Measurements from ENCODE around the gene IL1RL1. TPM values are rescaled to one million over a fixed set of nuclear protein-coding genes. Genes with fewer than 3 reads are reported as not detected.

IL1RL1 gene
- total RNA-seq, 2 donors from 2014 or later = 22.2 to 32.8 TPM

GRCh38 chr2:102291319-102292075 lies 19.9 kb upstream of the IL1RL1 start:
- DNase-seq (ENCODE audit: low spot score) = no peak
- Histone ChIP-seq H3K27ac (no peak overlapping the region), H3K4me1 (ENCODE audit: control insufficient read depth in 1 of 2, low read depth in 2 of 2) (no peaks in the 10 kb centered on the region), H3K27me3 (replicated peaks; ENCODE audit: insufficient read depth) (no peaks in the 10 kb centered on the region), H3K9me3 (no peaks in the 10 kb centered on the region), H3K4me3 (no peak overlapping the region), H3K36me3 (no peaks in the 10 kb centered on the region)
- no peak for ATAC-seq (ENCODE audit: insufficient number of reproducible peaks, low FRiP score, low read depth)
- TF ChIP-seq, protein P1, sequence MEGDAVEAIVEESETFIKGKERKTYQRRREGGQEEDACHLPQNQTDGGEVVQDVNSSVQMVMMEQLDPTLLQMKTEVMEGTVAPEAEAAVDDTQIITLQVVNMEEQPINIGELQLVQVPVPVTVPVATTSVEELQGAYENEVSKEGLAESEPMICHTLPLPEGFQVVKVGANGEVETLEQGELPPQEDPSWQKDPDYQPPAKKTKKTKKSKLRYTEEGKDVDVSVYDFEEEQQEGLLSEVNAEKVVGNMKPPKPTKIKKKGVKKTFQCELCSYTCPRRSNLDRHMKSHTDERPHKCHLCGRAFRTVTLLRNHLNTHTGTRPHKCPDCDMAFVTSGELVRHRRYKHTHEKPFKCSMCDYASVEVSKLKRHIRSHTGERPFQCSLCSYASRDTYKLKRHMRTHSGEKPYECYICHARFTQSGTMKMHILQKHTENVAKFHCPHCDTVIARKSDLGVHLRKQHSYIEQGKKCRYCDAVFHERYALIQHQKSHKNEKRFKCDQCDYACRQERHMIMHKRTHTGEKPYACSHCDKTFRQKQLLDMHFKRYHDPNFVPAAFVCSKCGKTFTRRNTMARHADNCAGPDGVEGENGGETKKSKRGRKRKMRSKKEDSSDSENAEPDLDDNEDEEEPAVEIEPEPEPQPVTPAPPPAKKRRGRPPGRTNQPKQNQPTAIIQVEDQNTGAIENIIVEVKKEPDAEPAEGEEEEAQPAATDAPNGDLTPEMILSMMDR (IDR thresholded peaks at IDR 0.05) = no peak

- Histone ChIP-seq H3K27ac (no peak overlapping the region), H3K4me3 (no peak overlapping the region), H3K27me3 (replicated peaks; ENCODE audit: insufficient read depth) (no peaks in the 10 kb centered on the region), H3K36me3 (no peaks in the 10 kb centered on the region), H3K9me3 (no peaks in the 10 kb centered on the region), H3K4me1 (ENCODE audit: control insufficient read depth in 1 of 2, low read depth in 2 of 2) (no peaks in the 10 kb centered on the region)
- TF ChIP-seq, protein P1 (IDR thresholded peaks at IDR 0.05) = no peak
- DNase-seq (ENCODE audit: low spot score) (no peak), ATAC-seq (ENCODE audit: insufficient number of reproducible peaks, low FRiP score, low read depth) (no peak)
Measured at GRCh38 chr2:102294802-102295489, 16.4 kb upstream of the IL1RL1 start.

DNA sequence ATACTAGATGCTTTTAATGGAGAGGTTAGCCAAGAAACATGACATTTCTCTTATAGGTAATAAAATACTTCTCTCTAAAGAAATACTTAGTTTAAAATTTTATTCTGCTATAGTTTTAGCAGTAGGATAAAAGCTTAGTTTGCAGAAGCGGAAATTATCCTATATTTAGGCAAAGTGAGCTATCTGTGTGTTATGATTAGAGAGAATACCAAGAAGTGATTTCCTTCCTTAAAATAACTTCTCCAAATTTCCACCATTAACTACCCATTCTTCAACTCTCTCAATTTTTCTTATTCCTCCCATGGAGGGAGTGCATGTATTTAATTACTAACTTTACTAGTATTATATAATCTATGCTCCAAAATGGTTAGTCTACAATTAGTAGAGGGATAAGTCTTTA lies 15.8 kb upstream of the IL1RL1 start:
- Histone ChIP-seq H3K9me3 (no peaks in the 10 kb centered on the region), H3K4me3 (no peak overlapping the region), H3K27ac (no peak overlapping the region), H3K36me3 (no peaks in the 10 kb centered on the region), H3K27me3 (replicated peaks; ENCODE audit: insufficient read depth) (no peaks in the 10 kb centered on the region), H3K4me1 (ENCODE audit: control insufficient read depth in 1 of 2, low read depth in 2 of 2) (no peaks in the 10 kb centered on the region)
- TF ChIP-seq, protein P1 (IDR thresholded peaks at IDR 0.05) = no peak
- no peak for ATAC-seq (ENCODE audit: insufficient number of reproducible peaks, low FRiP score, low read depth)
- DNase-seq (ENCODE audit: low spot score) = no peak

GRCh38 chr2:102296449-102296848 lies 14.9 kb upstream of the IL1RL1 start:
- ATAC-seq (ENCODE audit: insufficient number of reproducible peaks, low FRiP score, low read depth) (no peak), DNase-seq (ENCODE audit: low spot score) (no peak)
- Histone ChIP-seq H3K27me3 (replicated peaks; ENCODE audit: insufficient read depth) (no peaks in the 10 kb centered on the region), H3K27ac (no peak overlapping the region), H3K4me3 (no peak overlapping the region), H3K4me1 (ENCODE audit: control insufficient read depth in 1 of 2, low read depth in 2 of 2) (no peaks in the 10 kb centered on the region), H3K36me3 (no peaks in the 10 kb centered on the region), H3K9me3 (no peaks in the 10 kb centered on the region)
- TF ChIP-seq, protein P1 (IDR thresholded peaks at IDR 0.05) = no peak

GRCh38 chr2:102297891-102298290 lies 13.5 kb upstream of the IL1RL1 start:
- DNase-seq (ENCODE audit: low spot score) = no peak
- Histone ChIP-seq H3K36me3 (no peaks in the 10 kb centered on the region), H3K4me3 (no peak overlapping the region), H3K9me3 (no peaks in the 10 kb centered on the region), H3K27ac (no peak overlapping the region), H3K27me3 (replicated peaks; ENCODE audit: insufficient read depth) (no peaks in the 10 kb centered on the region), H3K4me1 (ENCODE audit: control insufficient read depth in 1 of 2, low read depth in 2 of 2) (no peaks in the 10 kb centered on the region)
- TF ChIP-seq, protein P1 (IDR thresholded peaks at IDR 0.05) = no peak
- ATAC-seq (ENCODE audit: insufficient number of reproducible peaks, low FRiP score, low read depth) = no peak
